GM23338 (cell line): Measurements from ENCODE around the gene CALHM5. TPM values are rescaled to one million over a fixed set of nuclear protein-coding genes. Genes with fewer than 3 reads are reported as not detected.
A peak's percentile ranks its signal among the peaks of the same experiment; 100 is the strongest.

Source experiments
- ATAC-seq: fragments of 200-7000 bp; cut with Tn5 transposase; 3 replicates; pipeline ENCODE4 v1.9.1; 2020
- DNase-seq: peaks from one replicate; pipeline ENCODE4 v3.0.0-alpha.2; 2015; ENCODE audit warnings: low spot score
- H2AFZ ChIP-seq: fragments of 200-600 bp; sonication (generic); 2 replicates; pipeline ENCODE4 v1.8.0; 2016; ENCODE audit warnings: antibody characterized with exemption, mild to moderate bottlenecking, moderate library complexity
- H3F3A ChIP-seq: fragments of 200-600 bp; sonication (generic); replicated peaks from 2 replicates; pipeline ENCODE4 v1.8.0; 2017; ENCODE audit warnings: antibody characterized with exemption, mixed run types, low read depth
- H3K27ac ChIP-seq: fragments of 200-600 bp; sonication (generic); 2 replicates; pipeline ENCODE4 v1.6.1; 2016; ENCODE audit warnings: low read depth
- H3K27me3 ChIP-seq: fragments of 200-600 bp; sonication (generic); 2 replicates; pipeline ENCODE4 v1.8.0; 2016; ENCODE audit warnings: mild to moderate bottlenecking, mixed run types, moderate library complexity; ENCODE audit not compliant: insufficient read depth
- H3K36me3 ChIP-seq: fragments of 200-600 bp; sonication (generic); 2 replicates; pipeline ENCODE4 v1.8.0; 2016; ENCODE audit warnings: mild to moderate bottlenecking; ENCODE audit not compliant: insufficient read depth
- H3K4me1 ChIP-seq: fragments of 200-600 bp; sonication (generic); 2 replicates; pipeline ENCODE4 v1.8.0; 2016; ENCODE audit warnings: mild to moderate bottlenecking, moderate library complexity; ENCODE audit not compliant: insufficient read depth
- H3K4me2 ChIP-seq: fragments of 200-600 bp; sonication (generic); 2 replicates; pipeline ENCODE4 v1.7.1; 2017; ENCODE audit warnings: mixed run types
- H3K4me3 ChIP-seq: fragments of 200-600 bp; sonication (generic); 2 replicates; pipeline ENCODE4 v1.6.1; 2016; ENCODE audit warnings: mixed run types
- H3K79me2 ChIP-seq: fragments of 200-600 bp; sonication (generic); replicated peaks from 2 replicates; pipeline ENCODE4 v1.8.0; 2017; ENCODE audit warnings: mild to moderate bottlenecking; ENCODE audit not compliant: insufficient read depth
- H3K9me2 ChIP-seq: fragments of 200-600 bp; sonication (generic); 2 replicates; pipeline ENCODE4 v1.8.0; 2017; ENCODE audit not compliant: insufficient read depth
- H4K20me1 ChIP-seq: fragments of 200-600 bp; sonication (generic); replicated peaks from 2 replicates; pipeline ENCODE4 v1.8.0; 2017; ENCODE audit warnings: mild to moderate bottlenecking; ENCODE audit not compliant: insufficient read depth
- H3K27ac Mint-ChIP-seq: 2 replicates; pipeline ENCODE4 v1.8.0; 2020; ENCODE audit warnings: inconsistent platforms, mild to moderate bottlenecking, moderate library complexity, mixed read lengths
- H3K27me3 Mint-ChIP-seq: 3 replicates; pipeline ENCODE4 v1.8.0; 2022; ENCODE audit warnings: low read depth, mild to moderate bottlenecking, moderate library complexity, mixed read lengths, inconsistent platforms; ENCODE audit not compliant: insufficient read depth, poor library complexity
- H3K36me3 Mint-ChIP-seq: 3 replicates; pipeline ENCODE4 v1.8.0; 2021; ENCODE audit warnings: low read depth, mild to moderate bottlenecking, inconsistent platforms, moderate library complexity, mixed read lengths
- H3K4me1 Mint-ChIP-seq: 3 replicates; pipeline ENCODE4 v1.8.0; 2020; ENCODE audit warnings: mild to moderate bottlenecking, inconsistent platforms, mixed read lengths
- H3K4me3 Mint-ChIP-seq: 3 replicates; pipeline ENCODE4 v1.8.0; 2021; ENCODE audit warnings: moderate library complexity, mild to moderate bottlenecking, inconsistent platforms, mixed read lengths
- H3K9me3 Mint-ChIP-seq: 3 replicates; pipeline ENCODE4 v1.8.0; 2020; ENCODE audit warnings: moderate library complexity, mild to moderate bottlenecking, inconsistent platforms, mixed read lengths
- JUNB ChIP-seq: IDR thresholded peaks from one replicate; pipeline ENCODE4 v1.6.1; 2016; ENCODE audit warnings: antibody characterized with exemption; ENCODE audit not compliant: unreplicated experiment
- ZNF331 ChIP-seq: fragments of 250-450 bp; sonication (Bioruptor Pico); IDR thresholded peaks from 2 replicates; pipeline ENCODE4 v1.5.0; 2020; ENCODE audit warnings: low read depth, mild to moderate bottlenecking, moderate library complexity
- polyA plus RNA-seq: library from polyadenylated mRNA; unstranded; fragments of >200 nt; fragmentation: Nextera tagmentation; extraction: Ambion mirVana; gene quantifications from 2 replicates; pipeline ENCODE4 v1.2.1, GENCODE V29; 2016
- total RNA-seq: library from RNA; depleted of rRNA; stranded (reverse); fragments of >200 nt; shearing (Covaris generic); gene quantifications from 2 replicates; pipeline ENCODE4 v1.2.3, GENCODE V29; 2014
- TF ChIP-seq, protein P1 (sequence below), 2 experiments: fragments of 200-600 bp in 1 of 2; sonication (generic) in 1 of 2; conservative IDR thresholded peaks; 2 replicates each; pipeline versions ENCODE4 v1.5.1 to v1.6.1; 2016 to 2017; ENCODE audit warnings: antibody characterized with exemption in 2 of 2, low read depth in 2 of 2, mild to moderate bottlenecking in 2 of 2, moderate library complexity in 1 of 2
- TF ChIP-seq, protein P2 (sequence below): IDR thresholded peaks from one replicate; pipeline ENCODE4 v1.6.1; 2018; ENCODE audit warnings: antibody characterized with exemption; ENCODE audit not compliant: unreplicated experiment

The CALHM5 gene
- total and polyA plus RNA-seq, 2 experiments from 2014 or later: 0.02 to 0.10 TPM

- Mint-ChIP-seq H3K4me3 (no peak overlapping the region), H3K9me3 (no peaks in the 10 kb centered on the region), H3K4me1 (peaks cover 42% of the 10 kb centered on the region), H3K27me3 (peaks cover 5% of the 10 kb centered on the region), H3K36me3 (no peaks in the 10 kb centered on the region), H3K27ac (no peak overlapping the region)
- H2AFZ ChIP-seq: no peak overlapping the region
- ATAC-seq: peak; percentile 65
- H3K27ac ChIP-seq: no peak overlapping the region
- H4K20me1 ChIP-seq: no peaks in the 10 kb centered on the region
- H3K4me2 ChIP-seq: no peak overlapping the region
- TF ChIP-seq ZNF331 (CRISPR knock-in tag): no peak
- TF ChIP-seq JUNB: no peak
- TF ChIP-seq, protein P1, sequence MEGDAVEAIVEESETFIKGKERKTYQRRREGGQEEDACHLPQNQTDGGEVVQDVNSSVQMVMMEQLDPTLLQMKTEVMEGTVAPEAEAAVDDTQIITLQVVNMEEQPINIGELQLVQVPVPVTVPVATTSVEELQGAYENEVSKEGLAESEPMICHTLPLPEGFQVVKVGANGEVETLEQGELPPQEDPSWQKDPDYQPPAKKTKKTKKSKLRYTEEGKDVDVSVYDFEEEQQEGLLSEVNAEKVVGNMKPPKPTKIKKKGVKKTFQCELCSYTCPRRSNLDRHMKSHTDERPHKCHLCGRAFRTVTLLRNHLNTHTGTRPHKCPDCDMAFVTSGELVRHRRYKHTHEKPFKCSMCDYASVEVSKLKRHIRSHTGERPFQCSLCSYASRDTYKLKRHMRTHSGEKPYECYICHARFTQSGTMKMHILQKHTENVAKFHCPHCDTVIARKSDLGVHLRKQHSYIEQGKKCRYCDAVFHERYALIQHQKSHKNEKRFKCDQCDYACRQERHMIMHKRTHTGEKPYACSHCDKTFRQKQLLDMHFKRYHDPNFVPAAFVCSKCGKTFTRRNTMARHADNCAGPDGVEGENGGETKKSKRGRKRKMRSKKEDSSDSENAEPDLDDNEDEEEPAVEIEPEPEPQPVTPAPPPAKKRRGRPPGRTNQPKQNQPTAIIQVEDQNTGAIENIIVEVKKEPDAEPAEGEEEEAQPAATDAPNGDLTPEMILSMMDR (conservative IDR thresholded peaks at IDR 0.05; ENCODE audit: low read depth in 2 of 2): peak; percentile 83 to 86
- TF ChIP-seq, protein P2, sequence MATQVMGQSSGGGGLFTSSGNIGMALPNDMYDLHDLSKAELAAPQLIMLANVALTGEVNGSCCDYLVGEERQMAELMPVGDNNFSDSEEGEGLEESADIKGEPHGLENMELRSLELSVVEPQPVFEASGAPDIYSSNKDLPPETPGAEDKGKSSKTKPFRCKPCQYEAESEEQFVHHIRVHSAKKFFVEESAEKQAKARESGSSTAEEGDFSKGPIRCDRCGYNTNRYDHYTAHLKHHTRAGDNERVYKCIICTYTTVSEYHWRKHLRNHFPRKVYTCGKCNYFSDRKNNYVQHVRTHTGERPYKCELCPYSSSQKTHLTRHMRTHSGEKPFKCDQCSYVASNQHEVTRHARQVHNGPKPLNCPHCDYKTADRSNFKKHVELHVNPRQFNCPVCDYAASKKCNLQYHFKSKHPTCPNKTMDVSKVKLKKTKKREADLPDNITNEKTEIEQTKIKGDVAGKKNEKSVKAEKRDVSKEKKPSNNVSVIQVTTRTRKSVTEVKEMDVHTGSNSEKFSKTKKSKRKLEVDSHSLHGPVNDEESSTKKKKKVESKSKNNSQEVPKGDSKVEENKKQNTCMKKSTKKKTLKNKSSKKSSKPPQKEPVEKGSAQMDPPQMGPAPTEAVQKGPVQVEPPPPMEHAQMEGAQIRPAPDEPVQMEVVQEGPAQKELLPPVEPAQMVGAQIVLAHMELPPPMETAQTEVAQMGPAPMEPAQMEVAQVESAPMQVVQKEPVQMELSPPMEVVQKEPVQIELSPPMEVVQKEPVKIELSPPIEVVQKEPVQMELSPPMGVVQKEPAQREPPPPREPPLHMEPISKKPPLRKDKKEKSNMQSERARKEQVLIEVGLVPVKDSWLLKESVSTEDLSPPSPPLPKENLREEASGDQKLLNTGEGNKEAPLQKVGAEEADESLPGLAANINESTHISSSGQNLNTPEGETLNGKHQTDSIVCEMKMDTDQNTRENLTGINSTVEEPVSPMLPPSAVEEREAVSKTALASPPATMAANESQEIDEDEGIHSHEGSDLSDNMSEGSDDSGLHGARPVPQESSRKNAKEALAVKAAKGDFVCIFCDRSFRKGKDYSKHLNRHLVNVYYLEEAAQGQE: no peak
- H3K4me1 ChIP-seq: peaks cover 44% of the 10 kb centered on the region
- peak; percentile 88 for DNase-seq
- H3K9me2 ChIP-seq: no peaks in the 10 kb centered on the region
- no peaks in the 10 kb centered on the region for H3F3A ChIP-seq
- no peak overlapping the region for H3K4me3 ChIP-seq
- no peaks in the 10 kb centered on the region for H3K27me3 ChIP-seq
- H3K36me3 ChIP-seq: no peaks in the 10 kb centered on the region
- H3K79me2 ChIP-seq: no peaks in the 10 kb centered on the region
Observed at GRCh38 chr6:116531675-116532570, 20.5 kb downstream of the CALHM5 start.

GRCh38 chr6:116533233-116533957, 22.0 kb downstream of the CALHM5 start:
- Histone ChIP-seq H4K20me1 (no peaks in the 10 kb centered on the region), H3K36me3 (no peaks in the 10 kb centered on the region), H3K9me2 (no peaks in the 10 kb centered on the region), H2AFZ (peak overlapping the region; percentile 84), H3K4me1 (peaks cover 42% of the 10 kb centered on the region), H3K4me3 (no peak overlapping the region), H3K4me2 (no peak overlapping the region), H3K79me2 (no peaks in the 10 kb centered on the region), H3K27ac (no peak overlapping the region), H3K27me3 (no peaks in the 10 kb centered on the region), H3F3A (no peaks in the 10 kb centered on the region)
- H3K9me3 Mint-ChIP-seq: no peaks in the 10 kb centered on the region
- no peak overlapping the region for H3K4me3 Mint-ChIP-seq
- no peak overlapping the region for H3K27ac Mint-ChIP-seq
- ATAC-seq (peak; percentile 77), DNase-seq (peak; percentile 53)
- peaks cover 5% of the 10 kb centered on the region for H3K27me3 Mint-ChIP-seq
- no peaks in the 10 kb centered on the region for H3K36me3 Mint-ChIP-seq
- H3K4me1 Mint-ChIP-seq: peaks cover 42% of the 10 kb centered on the region
- TF ChIP-seq, protein P1 (conservative IDR thresholded peaks at IDR 0.05; ENCODE audit: low read depth in 2 of 2): peak; percentile 9 to 65; a peak in 2 of 4 replicates
- TF ChIP-seq, protein P2: no peak
